Measurements from ENCODE around the gene CRACR2B.
A peak's percentile ranks its signal among the peaks of the same experiment; 100 is the strongest.

Gene CRACR2B

DNA sequence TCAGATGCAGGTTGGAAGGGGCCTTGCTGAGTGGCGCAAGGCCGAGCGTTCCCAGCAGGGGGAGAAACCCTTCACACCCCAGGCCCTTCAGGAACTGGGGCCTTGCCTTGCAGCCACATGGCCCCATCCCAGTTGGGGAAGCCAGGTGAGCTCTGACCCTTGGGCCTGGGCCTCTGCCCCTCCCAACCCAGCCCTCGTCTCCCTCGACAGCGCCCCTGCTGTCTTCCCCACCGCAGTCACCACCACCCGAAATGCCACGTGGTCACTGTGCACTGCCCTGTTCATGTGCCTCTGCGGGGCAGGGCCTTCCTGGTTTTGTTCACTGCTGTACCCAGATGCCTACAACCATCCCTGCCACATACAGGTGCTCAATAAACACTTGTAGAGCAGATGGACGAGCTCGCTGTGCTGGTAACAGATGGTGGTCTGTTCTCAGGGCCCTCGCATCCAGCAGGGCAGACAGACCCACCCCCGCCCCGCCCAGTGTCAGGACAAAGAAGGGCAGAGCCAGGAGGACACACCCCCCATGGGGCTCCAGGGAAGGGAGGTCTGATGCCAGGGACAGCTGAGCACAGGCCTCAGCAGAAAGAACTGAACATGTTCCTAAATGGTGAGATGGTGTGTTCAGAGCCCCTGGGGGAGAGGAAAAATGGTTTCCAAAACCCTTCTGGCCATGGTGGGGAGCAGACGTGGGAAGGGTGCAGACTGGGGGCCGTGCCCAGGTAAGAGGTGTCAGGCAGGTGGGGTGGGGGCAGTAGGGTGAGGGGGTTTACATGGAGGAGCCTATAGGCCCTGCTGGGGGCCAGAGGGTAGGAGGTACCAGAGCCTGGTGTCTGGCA, 10.9 kb downstream of the CRACR2B start:
- no peak for FAIRE-seq
- DNase-seq (ENCODE audit: insufficient read length, low spot score): peak; percentile 71
- peak; percentile 5; the same call in 1 of the 2 replicates for TF ChIP-seq POLR2A (IDR thresholded peaks at IDR 0.05; ENCODE audit: low read depth, low read length)

DNA sequence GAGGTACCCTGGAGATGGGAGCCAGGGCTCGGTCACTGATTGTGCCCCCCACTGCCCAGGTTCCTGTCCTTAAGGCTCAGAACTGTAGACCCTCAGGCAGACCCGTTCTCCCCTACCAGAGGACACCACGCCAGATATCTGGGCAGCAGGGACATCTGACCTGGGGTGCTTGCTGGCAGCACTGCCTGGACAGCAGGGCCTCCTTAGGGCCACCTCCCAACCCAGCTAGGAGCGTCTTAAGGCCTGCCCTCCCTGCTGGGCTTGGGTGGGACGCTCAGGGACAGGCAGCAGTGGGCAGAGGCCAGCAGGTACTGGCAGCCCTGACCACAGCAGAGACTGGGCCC, 11.5 kb downstream of the CRACR2B start:
- TF ChIP-seq POLR2A (IDR thresholded peaks at IDR 0.05; ENCODE audit: low read depth, low read length): 0 out of 2 replicates have a peak, but pooled peaks have one; percentile 6
- FAIRE-seq: no peak
- DNase-seq (ENCODE audit: insufficient read length, low spot score): no peak

DNA sequence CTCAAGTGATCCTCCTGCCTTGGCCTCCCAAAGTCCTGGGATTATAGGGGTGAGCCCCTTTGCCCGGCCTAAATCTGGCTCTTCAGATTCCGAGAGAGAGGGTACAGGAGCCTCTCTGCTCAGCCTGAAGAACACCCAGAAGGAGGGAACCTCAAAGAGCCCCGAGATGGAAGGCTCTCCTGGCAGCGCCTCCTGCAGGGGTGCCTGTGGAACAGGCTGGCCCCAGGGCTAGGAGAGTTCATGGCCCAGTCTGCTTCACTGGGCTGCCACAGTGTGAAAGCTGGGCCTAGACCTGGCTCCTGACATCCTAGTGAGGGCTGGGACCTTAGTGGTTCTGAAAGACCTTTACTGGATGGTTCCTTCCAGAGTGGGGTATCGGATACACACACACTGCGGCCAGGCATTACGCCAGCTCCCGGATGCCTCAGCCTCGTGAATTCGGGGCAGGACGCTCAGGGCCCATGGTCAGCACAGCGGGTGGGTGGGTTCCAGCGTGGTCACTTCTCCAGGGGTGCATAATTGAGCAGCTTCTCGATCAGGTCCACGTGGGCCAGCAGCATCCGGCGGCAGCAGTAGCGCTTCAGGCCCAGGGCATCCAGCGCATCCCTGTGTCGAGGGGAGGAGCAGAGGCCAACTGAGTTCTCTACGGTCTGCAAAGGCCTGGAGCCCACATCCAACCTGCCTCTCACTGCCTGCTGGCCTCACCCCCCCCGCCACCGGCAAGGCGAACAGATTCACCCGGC, 12.3 kb downstream of the CRACR2B start:
- no peak for FAIRE-seq
- TF ChIP-seq POLR2A (IDR thresholded peaks at IDR 0.05; ENCODE audit: low read depth, low read length): no peak
- DNase-seq (ENCODE audit: insufficient read length, low spot score): no peak

- TF ChIP-seq POLR2A (IDR thresholded peaks at IDR 0.05; ENCODE audit: low read depth, low read length): no peak
- FAIRE-seq: no peak
- DNase-seq (ENCODE audit: insufficient read length, low spot score): no peak
These were observed 14.3 kb downstream of the CRACR2B start for GRCh38 chr11:841981-842369.

GRCh38 chr11:842370-843002, 14.8 kb downstream of the CRACR2B start, which contains the start of the genes POLR2L and TSPAN4:
TSS of gene POLR2L (minus strand) at chr11:842529. CDS start at chr11:842508, 21 bp downstream.
TSS of gene TSPAN4 (plus strand) at chr11:842852. CDS start at chr11:850305, 7,453 bp downstream.
- DNase-seq (ENCODE audit: insufficient read length, low spot score) (no peak), FAIRE-seq (no peak)
- peak; percentile 99 for TF ChIP-seq POLR2A (IDR thresholded peaks at IDR 0.05; ENCODE audit: low read depth, low read length)

DNA sequence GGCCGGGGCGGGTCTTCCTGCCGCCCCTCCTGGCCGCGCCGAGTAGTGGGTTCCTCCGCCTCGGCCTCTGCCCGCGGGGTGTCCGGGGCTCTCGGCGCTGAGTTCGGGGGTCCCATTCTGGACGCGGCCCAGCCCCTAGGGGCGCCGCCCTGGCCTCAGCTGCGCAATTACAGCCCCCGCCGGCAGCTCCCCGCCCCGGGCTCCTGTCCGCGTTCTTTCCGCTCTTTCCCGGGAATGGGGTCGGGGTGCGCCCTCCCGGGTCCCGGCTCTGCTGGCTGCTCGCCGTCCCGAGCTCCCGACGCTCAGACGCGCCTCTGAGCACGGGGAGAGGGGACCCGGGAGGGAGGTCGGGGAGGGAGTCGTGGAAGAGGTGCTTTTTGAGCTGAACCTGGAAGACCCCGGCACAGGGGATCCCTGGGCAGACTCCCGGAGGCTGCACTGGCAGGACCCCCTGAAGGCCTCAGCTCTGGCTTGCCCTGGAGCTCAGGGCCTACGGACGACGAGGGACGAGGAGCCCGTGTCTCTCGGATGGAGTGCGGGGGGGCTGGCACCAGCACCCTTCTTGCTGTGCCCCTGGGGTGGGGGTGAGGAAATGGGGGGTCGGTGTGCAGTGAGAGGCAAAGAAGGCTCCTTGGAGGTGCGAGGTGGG, 15.5 kb downstream of the CRACR2B start:
- DNase-seq (ENCODE audit: insufficient read length, low spot score) (no peak), FAIRE-seq (no peak)
- no peak for TF ChIP-seq POLR2A (IDR thresholded peaks at IDR 0.05; ENCODE audit: low read depth, low read length)

DNA sequence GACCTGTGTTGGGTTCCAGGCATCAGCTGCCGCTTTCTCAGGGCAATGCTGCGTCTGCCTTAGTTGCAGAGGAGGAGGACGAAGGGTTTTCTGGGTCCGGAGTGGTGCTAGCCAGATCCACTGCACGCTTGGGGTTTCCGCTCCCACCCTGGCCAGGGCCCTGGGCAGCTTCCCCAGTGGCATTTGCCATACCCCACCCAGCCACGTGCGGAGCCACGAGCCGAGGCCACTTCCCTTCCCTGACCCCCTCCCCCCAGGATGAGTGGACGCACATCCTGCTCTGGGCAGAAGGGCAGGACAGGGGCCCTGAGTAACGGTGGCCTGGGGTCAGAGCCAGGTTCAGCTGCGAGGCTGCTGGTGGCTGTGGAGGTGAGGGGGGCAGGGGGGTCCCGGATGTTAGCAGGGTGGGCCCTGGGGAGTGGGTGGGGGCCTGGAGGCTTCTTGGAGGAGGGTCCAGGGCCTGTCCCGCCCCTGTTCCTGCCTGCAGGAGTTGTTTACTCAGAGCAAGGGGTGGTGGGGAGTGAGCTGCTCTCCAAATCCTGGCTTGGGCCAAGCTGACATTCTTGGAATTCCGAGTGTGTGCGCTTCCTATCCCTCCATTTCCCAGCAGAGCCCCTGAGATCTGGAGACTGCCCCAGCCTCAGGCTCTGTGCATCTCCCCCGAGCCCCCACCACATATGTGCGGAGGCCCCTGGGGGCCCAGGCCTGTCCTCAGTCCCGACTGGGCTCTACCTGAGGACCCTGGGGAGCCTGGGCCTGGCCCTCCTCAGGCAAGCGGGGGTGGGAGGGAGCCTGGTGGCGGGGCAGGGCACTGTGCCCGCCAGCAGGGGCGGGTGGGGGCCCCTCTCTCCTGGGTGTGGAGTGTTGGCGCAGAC, 16.3 kb downstream of the CRACR2B start:
- peak; percentile 95 for DNase-seq (ENCODE audit: insufficient read length, low spot score)
- FAIRE-seq: no peak
- peak; percentile 70 for TF ChIP-seq POLR2A (IDR thresholded peaks at IDR 0.05; ENCODE audit: low read depth, low read length)

DNA sequence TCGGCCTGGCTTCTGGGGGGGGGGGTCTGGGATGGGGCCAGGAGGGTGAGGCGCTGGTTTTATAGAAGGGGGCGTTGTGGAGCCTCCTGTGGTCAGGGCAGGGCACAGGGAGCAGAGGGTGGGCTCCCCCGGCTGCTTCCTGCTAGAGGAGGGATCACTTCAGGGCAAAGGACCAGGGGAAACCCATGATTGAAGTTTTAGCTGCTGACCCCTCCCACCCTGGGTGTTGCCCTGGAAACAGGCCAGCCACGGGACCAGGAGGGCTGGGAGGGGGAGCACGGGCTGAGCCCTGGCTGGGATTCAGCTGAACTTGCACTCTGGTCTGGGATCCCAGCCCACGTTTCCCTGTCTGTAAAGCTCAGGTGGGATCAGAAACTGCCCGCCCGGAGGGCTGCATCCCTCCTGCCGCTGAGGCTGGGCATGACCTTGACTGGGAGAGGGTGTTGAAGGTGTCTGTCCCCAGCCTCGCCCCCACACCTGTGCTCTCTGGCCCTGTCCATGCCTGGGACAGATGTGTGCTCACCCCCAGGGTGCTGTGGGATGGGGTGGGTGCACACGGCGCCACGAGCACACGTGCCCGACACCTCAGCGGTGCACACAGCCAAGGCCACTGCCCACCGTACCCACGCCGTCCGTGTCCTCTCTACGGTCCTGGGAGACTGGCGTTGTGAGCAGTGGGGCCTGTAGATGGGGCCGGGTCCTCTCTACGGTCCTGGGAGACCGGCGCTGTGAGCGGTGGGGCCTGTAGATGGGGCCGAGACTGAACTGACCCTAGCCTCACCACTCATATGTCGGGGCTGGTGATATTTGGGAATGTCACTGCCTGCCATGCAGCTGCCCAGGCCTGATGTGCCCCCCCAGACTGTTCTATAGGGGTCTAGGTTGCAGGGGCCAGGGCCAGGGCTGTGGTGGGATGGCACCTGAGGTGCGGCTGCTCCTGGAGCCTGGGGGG, 17.2 kb downstream of the CRACR2B start:
- DNase-seq (ENCODE audit: insufficient read length, low spot score) (peak; percentile 88), FAIRE-seq (no peak)
- no peak for TF ChIP-seq POLR2A (IDR thresholded peaks at IDR 0.05; ENCODE audit: low read depth, low read length)

GRCh38 chr11:845872-846495, 18.3 kb downstream of the CRACR2B start:
- TF ChIP-seq POLR2A (IDR thresholded peaks at IDR 0.05; ENCODE audit: low read depth, low read length): no peak
- no peak for DNase-seq (ENCODE audit: insufficient read length, low spot score)
- FAIRE-seq: no peak

DNA sequence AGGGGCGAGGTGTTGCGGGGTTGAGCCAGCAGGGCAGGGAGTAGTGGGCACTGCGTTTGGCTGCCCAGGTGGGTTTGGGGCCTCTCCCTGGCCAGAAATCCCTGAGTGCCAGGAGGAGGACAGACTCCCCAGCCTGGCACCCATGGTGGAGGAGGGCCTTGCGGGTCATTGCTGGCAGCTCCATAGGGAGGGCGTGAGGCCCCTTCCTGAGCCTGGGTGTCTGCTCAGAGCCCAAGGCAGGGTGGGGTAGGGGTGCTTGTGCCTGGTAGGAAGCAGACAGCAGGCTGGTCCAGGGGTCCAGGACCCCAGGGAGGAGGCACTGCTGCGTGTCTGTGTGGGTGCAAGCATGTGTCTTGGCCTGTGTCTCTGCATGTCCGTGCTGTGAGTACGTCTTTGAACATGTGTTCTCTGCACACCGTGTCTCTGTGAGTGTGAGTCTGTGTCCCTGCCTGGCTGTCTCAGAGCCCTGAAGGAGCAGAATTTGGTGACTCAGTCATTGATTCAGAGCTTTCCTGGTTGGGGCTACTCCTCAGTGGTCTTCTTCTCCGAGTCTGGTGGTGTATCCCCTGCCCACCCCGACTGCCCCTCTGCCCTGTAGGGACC, 18.9 kb downstream of the CRACR2B start:
- TF ChIP-seq POLR2A (IDR thresholded peaks at IDR 0.05; ENCODE audit: low read depth, low read length): no peak
- FAIRE-seq (no peak), DNase-seq (ENCODE audit: insufficient read length, low spot score) (peak; percentile 69)

- DNase-seq (ENCODE audit: insufficient read length, low spot score) (no peak), FAIRE-seq (no peak)
- TF ChIP-seq POLR2A (IDR thresholded peaks at IDR 0.05; ENCODE audit: low read depth, low read length): no peak
These were observed 20.2 kb downstream of the CRACR2B start for GRCh38 chr11:847876-848275.

Data from H54 (cell line).